A673 (cell line): ENCODE data around the gene ATP8A1. TPM values are rescaled to one million over a fixed set of nuclear protein-coding genes. Genes with fewer than 3 reads are reported as not detected.

Source experiments
- BruUV-seq: library from RNA; stranded (reverse); fragments of 400-500 nt; replicated peaks from 2 replicates; lab custom pipeline; 2021; lab: Mats Ljungman, UMichigan
- CTCF ChIA-PET: fragments of 300-600 bp; sonication (Branson Sonifier 250); formaldehyde crosslinking; loops from one replicate; lab custom pipeline; 2022; ENCODE audit warnings: antibody characterized with exemption; lab: Charles Lee
- POLR2A ChIA-PET: fragments of 300-600 bp; sonication (Branson Sonifier 250); formaldehyde crosslinking; loops from one replicate; lab custom pipeline; 2022; ENCODE audit warnings: antibody characterized with exemption; ENCODE audit not compliant: low non-redundant PET; lab: Charles Lee
- DNase-seq: peaks from one replicate; pipeline ENCODE4 v3.0.0-alpha.2; 2015; ENCODE audit warnings: low spot score
- H3K27ac ChIP-seq: fragments of 200-600 bp; sonication (generic); 2 replicates; pipeline ENCODE4 v1.5.1; 2016; ENCODE audit warnings: mixed run types, low read depth, mild to moderate bottlenecking, mixed read lengths, antibody characterized with exemption, low read length; ENCODE audit not compliant: poor library complexity, severe bottlenecking
- H3K27me3 ChIP-seq: fragments of 200-600 bp; sonication (generic); replicated peaks from 2 replicates; pipeline ENCODE4 v1.6.1; 2017; ENCODE audit warnings: mixed run types, low read depth, mild to moderate bottlenecking, mixed read lengths, antibody characterized with exemption, low read length; ENCODE audit not compliant: insufficient read depth, poor library complexity
- H3K36me3 ChIP-seq: fragments of 200-600 bp; sonication (generic); 2 replicates; pipeline ENCODE4 v1.6.1; 2016; ENCODE audit warnings: mixed run types, mild to moderate bottlenecking, mixed read lengths, antibody characterized with exemption, low read length; ENCODE audit not compliant: insufficient read depth, poor library complexity, severe bottlenecking
- H3K4me1 ChIP-seq: fragments of 200-600 bp; sonication (generic); 2 replicates; pipeline ENCODE4 v1.6.1; 2017; ENCODE audit warnings: mixed run types, mild to moderate bottlenecking, mixed read lengths, antibody characterized with exemption, low read length; ENCODE audit not compliant: insufficient read depth, poor library complexity, severe bottlenecking
- H3K4me3 ChIP-seq: fragments of 200-600 bp; sonication (generic); 2 replicates; pipeline ENCODE4 v1.5.1; 2016; ENCODE audit warnings: low read depth, mixed run types, mild to moderate bottlenecking, mixed read lengths, low read length; ENCODE audit not compliant: poor library complexity, severe bottlenecking
- H3K9me3 ChIP-seq: fragments of 200-600 bp; sonication (generic); 2 replicates; pipeline ENCODE4 v1.6.1; 2016; ENCODE audit warnings: mixed run types, low read depth, mild to moderate bottlenecking, mixed read lengths, antibody characterized with exemption, low read length; ENCODE audit not compliant: poor library complexity, severe bottlenecking
- CTCF ChIP-seq: fragments of 300-800, 200-600 bp; sonication (generic); conservative IDR thresholded peaks from 2 replicates; pipeline ENCODE4 v1.5.1; 2017; ENCODE audit warnings: low read depth, mild to moderate bottlenecking, antibody characterized with exemption, low read length, moderate library complexity, mixed read lengths
- EZH2 ChIP-seq: fragments of 200-600 bp; sonication (generic); IDR thresholded peaks from 2 replicates; pipeline ENCODE4 v1.6.1; 2017; ENCODE audit warnings: borderline replicate concordance, low read depth, mild to moderate bottlenecking, mixed read lengths, antibody characterized with exemption, low read length; ENCODE audit not compliant: poor library complexity, severe bottlenecking
- intact Hi-C: fragments of 100-400 bp; cut with micrococcal nuclease; formaldehyde crosslinking; loops from one replicate; pipeline ENCODE4 v1.10.0; 2022; ENCODE audit not compliant: unreplicated experiment
- total RNA-seq: library from RNA; stranded (reverse); gene quantifications from 2 replicates; pipeline ENCODE4 v1.2.3, GENCODE V29; 2021

Gene ATP8A1
- total RNA-seq, 1 experiment from 2014 or later, result 0.28 TPM

- Histone ChIP-seq H3K27ac (no peak overlapping the region), H3K4me3 (no peak overlapping the region), H3K9me3 (no peaks in the 10 kb centered on the region), H3K36me3 (no peaks in the 10 kb centered on the region), H3K4me1 (no peaks in the 10 kb centered on the region), H3K27me3 (no peaks in the 10 kb centered on the region)
- POLR2A ChIA-PET, result no interaction called here
- DNase-seq, result no peak
- no TSS peak for BruUV-seq
- CTCF ChIA-PET, result no interaction called here
- TF ChIP-seq EZH2 (no peak), CTCF (no peak)
- intact Hi-C loops, result no loop called here
Measured at GRCh38 chr4:42415281-42415680, 241.6 kb downstream of the ATP8A1 start.

GRCh38 chr4:42412251-42412650 is 244.7 kb downstream of the ATP8A1 start:
- H3K4me1 ChIP-seq, result no peaks in the 10 kb centered on the region
- intact Hi-C loops, result no loop called here
- BruUV-seq, result no TSS peak
- TF ChIP-seq EZH2 (no peak), CTCF (no peak)
- H3K27me3 ChIP-seq, result no peaks in the 10 kb centered on the region
- H3K4me3 ChIP-seq, result no peak overlapping the region
- ChIA-PET CTCF (no interaction called here), POLR2A (no interaction called here)
- no peak overlapping the region for H3K27ac ChIP-seq
- DNase-seq, result peak; percentile 43
- H3K9me3 ChIP-seq, result no peaks in the 10 kb centered on the region
- H3K36me3 ChIP-seq, result no peaks in the 10 kb centered on the region

- intact Hi-C loops, result no loop called here
- no peak for DNase-seq
- Histone ChIP-seq H3K4me1 (no peaks in the 10 kb centered on the region), H3K27me3 (no peaks in the 10 kb centered on the region), H3K27ac (no peak overlapping the region), H3K9me3 (no peaks in the 10 kb centered on the region), H3K36me3 (no peaks in the 10 kb centered on the region), H3K4me3 (no peak overlapping the region)
- ChIA-PET POLR2A (no interaction called here), CTCF (no interaction called here)
- no TSS peak for BruUV-seq
- TF ChIP-seq EZH2 (no peak), CTCF (no peak)
Measured at GRCh38 chr4:42411803-42412202, 245.1 kb downstream of the ATP8A1 start.
